Stimulated activated CD8-positive, alpha-beta memory T cell treated with anti-CD3 and anti-CD28 coated beads, Interleukin-7, amount 100 ng/mL, for 24 hours (primary cell): Measurements from ENCODE around the gene DNAI2.
"Not testable (repeated sequence)": the region's sequence is repeated elsewhere in the genome, so short reads cannot be mapped to it uniquely, and the experiment has no call there.

Source experiments
- DNase-seq: peaks from one replicate; pipeline ENCODE4 v3.0.0-alpha.2; 2020; ENCODE audit warnings: low read depth

DNAI2 gene

DNA sequence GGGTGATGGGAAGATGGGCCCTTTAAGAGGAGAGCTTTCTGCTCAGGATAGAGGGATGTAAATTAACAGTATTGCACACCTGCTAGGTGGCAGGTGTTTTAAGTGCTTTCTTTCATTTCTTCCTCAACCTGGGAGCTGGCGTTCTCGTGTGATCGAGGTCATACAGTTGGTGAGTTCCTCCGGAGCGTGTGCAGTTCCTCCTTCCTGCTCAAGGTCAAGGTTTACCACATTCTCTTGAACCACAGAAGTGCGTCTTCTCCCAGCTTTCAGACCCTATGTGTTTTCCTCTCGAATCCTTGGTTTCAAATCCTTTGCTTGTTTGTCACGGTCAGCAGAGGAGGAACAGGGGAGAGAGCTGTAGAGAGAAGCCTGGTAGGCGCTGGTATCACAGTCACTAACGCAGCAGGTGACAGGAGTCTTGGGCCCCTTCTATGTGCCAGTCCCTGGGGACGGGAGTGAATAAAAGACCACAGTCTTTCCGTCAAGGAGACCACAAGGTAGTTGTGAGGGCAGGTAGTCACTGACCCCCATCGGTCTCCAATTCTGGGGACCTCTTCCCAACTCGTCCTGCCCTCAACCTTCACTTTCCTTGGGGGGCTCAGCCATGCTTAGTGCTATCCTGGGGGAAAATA, 791 bp downstream of the DNAI2 start:
- DNase-seq = no peak

DNA sequence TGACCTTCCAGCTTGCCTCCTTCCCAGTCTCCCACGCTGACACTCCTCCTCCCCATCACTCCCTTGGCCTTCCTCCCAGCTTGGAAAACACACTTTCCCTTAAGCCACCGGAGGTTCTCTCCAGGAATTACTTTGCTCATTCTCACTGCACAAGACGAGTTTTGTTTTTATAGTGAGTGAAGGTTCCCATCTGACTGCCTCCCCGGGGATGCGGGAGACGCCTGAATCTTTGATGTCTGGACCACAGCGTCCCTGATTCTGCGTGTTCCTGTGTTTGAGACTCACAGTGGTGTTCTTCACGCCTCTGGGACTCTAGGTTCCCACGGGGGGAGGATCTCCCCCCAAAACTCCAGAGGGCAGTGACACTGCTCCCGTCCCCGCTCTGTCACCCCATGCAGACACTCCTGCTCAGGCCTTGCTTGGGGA, 2.0 kb downstream of the DNAI2 start:
- no peak for DNase-seq

DNA sequence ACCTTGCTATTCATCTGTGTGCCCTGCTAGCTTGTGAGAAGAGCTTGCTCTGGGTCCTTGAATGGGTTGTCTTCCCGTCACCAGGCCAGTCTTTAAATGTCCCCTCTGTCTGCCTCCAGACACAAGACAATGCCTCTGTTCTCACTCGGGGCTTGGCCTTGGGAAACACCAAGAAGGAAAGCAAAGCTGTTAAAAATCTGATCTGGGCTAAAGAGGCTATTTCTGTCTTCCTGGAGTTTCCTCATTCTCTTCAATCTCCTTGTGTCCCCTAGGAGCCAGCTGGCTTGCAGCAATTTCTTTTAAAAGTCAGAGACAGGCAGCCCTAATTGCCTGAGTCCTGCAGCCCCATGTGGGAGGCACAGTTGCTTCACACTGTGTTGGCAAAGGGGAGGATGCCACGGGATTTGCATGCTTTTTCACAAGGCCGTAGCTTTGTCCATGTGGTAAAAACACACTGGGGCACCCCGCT, 2.5 kb downstream of the DNAI2 start:
- no peak for DNase-seq

DNA sequence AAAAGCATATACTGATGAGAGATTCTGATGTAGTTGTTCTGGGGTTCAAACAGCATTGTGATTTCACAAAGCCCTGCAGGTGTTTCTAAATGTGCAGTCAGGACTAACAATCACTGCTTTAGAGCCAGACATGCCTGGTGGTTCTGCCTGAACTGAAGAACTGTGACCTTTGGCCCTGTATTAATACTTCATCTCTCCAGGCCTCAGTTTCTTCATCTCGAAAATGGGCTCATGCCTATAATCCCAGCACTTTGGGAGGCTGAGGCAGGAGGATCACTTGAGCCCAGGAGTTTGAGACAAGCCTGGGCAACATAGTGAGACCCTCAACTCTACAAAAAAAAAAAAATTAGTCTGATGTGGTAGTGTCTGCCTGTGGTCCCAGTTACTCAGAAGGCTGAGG, 3.9 kb downstream of the DNAI2 start:
- no peak for DNase-seq

DNA sequence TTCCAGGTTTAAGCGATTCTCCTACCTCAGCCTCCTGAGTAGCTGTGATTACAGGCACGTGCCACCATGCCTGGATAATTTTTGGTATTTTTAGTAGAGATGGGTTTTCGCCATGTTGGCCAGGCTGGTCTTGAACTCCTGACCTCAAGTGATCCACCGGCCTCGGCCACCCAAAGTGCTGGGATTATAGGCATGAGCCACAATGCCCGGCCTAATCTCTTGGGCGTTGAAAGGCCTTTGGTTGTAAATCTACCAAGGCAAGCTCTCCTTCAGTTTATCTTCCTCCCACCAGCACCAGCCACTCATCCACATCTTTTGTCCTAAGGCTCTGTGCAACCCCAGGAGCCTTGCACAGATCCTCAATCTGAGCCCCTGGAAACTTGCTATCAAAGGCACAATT, 5.6 kb downstream of the DNAI2 start:
- DNase-seq = not testable (repeated sequence)

DNA sequence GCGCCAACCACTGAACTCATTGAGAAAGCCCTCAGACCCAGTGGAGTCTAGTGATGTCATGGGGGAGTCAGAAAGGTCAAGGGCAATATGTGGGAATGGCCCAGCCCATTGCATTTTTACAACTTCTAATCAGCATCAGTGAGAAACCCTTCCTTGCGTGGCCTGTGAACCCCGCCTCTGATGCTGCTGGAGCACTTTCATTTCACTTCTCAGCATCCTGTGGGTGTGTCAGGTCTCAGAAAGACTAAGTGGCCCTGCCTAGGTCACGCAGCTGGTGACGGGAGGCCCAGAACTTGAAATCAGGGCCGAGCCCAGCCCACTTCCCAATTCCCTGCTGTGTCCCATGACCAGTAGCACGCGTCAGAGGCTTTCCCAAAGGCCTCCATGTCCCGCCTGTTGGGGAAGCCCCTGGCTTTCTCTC, 6.1 kb downstream of the DNAI2 start:
- peak; percentile 22 for DNase-seq

DNA sequence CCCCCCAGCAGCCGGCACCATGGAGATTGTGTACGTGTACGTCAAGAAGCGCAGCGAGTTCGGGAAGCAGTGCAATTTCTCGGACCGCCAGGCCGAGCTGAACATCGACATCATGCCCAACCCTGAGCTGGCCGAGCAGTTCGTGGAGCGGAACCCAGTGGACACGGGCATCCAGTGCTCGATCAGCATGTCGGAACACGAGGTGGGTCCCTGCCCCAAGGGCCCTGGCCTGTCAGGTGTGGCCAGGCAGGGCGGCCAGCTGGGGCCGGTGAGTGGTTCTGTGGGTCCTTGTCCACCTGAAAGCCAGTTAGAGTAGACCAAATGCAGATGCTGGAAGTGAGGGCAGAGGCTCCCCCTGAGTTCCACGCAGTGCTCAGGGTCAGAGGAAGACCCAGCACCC, 7.8 kb downstream of the DNAI2 start:
- DNase-seq = no peak

DNA sequence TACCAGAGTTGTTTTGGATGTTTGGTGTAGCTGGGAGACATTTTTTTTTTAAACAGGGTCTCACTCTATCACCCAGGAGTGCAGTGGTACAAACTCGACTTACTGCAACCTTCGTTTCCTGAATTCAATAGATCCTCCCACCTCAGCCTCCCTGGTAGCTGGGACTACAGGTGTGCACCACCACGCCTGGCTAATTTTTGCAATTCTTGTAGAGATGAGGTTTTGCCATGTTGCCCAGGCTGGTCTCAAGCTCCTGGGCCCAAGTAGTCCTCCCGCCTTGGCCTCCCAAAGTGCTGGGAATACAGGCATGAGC, 8.2 kb downstream of the DNAI2 start:
- not testable (repeated sequence) for DNase-seq

DNA sequence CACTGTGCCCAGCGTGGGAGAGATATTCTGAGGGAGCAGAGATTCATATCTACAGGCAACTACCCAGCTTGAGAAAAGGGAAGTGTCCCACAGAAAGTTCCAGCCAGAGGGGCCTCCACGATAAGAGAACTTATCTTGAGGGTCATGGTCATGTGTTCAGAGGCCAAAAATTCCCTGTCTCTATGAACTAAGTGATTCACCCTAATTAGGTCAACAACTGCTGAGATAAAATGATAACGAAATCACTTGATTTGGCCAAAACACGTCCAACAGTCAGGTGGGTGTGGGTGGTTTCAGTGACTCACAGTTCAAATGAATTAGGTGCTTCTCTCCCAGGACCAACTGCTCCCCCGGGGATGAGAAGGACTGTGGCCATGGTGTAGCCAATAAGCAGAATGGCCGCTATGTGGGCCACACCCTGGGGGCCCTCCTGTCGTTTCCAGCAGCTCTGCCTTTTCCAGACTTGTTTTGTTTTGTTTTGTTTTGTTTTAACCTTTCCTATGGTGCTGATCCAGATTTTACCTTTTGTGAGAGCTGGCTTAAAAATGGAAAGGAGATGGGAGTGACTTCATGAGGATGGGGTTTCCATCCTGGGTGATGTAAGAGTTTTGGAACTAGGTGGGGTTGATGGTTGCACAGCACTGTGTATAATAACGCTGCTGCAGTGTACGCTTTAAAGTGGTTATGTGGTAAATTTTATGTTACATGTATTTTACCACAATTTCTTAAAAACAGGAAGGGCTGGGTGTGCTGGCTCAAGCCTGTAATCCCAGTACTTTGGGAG, 8.7 kb downstream of the DNAI2 start:
- peak; percentile 23 for DNase-seq

DNA sequence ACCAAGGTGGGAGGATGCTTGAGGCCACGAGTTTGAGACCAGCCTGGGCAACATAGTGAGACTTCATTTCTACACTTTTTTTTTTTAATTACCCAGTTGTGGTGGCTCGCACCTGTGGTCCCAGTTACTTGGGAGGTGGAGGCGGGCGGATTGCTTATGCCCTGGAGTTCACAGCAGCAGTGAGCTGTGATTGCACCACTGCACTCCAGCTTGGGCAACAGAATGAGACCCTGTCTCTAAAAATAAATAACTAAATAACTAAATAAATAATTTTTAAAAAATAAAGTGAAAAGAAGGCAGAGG, 9.3 kb downstream of the DNAI2 start:
- no peak for DNase-seq

DNA sequence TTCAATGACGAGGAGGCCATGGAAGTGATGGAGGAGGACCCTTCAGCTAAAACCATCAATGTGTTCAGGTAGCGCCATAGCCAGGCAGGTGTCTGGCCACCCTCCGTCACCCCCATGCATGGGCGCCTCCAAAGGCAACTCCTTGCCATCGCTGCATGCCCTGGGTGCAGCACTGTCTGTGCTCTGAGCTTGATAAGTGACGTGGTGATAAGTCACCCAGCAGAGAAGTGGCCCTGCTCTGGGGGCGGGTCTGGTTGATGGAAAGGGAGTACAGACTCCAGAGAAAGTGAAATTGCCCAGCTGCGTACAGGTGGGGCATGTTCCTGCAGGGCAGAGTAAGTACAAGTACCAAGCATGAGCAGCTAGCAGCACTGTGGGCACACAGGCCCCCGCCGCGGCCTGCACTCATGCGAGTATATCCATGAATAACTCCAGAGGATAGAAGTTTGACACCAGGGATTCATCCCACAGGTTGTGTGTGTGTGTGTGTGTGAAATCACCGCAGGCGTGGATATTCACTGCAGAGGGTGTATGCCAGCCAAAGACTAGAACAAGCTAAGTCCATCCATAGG, 13.1 kb downstream of the DNAI2 start:
- DNase-seq = no peak

DNA sequence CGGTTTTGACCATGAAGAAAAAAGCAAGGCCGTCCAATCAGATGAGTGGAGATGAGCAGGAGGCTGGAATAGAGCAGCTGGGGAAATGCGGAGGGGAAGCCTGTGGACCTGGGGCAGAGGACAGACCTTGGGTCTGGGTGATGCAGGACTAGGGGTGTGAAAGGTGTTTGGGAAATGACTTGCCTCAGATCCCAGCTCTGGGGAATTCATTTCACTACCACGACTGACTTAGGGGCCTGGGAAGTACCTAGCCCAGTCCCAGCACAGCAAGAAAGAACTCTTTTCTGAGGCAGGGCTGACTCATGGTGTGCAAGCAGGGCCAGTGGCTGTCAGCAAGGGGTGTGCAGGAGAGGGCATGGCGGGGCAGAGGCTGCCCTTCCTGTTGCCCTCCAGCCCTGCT, 14.8 kb downstream of the DNAI2 start:
- DNase-seq = no peak

DNA sequence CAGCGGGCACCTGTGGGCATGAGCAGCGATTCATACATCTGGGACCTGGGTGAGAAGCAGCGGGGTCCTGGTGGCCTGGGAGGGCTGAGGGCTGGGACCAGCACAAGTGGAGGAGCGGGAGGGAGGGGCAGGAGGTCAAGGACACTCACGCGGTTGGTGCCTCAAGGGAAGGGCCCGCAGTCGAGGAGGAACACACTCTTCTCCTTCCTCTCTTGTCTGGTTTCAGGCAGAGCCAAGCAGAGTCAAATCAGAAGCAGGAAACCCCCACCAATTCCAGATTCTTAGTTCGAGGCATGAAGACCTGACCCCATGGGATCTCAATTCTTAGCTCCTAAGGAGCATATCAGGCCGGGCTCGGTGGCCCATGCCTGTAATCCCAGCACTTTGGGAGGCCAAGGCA, 15.7 kb downstream of the DNAI2 start:
- no peak for DNase-seq

DNA sequence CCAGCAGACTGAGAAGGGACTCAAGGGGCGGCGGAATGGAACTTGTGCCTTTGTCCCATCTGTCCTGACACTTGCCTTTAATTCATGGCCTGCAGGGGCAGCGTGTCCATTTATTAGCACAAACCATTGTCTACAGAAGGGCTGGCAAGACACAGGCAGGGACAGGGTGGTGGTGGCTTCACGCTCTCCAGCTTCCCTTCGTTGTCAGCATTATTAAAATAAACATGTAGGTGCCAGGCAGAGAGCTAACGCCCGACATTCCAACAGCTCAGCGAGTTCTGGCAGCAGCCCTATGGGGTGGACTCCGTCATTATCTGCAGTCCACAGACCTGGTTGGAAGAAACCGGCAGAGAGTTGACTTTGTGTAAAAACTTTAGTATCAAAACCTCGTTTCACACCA, 16.3 kb downstream of the DNAI2 start:
- no peak for DNase-seq

DNA sequence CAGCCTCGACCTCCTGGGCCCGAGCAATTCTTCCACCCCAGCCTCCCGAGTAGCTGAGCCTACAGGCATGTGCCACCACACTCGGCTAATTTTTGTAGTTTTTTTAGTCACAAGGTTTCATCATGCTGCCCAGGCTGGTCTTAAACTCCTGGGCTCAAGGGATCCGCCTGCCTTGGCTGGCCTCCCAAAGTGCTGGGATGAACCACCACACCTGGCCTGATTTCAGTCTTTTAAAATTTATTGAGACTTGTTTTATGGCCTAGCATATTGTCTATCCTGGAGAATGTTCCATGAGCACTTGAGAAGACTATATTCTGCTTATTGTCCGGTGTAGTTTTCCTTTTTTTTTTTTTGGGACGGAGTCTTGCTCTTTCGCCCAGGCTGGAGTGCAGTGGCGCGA, 18.5 kb downstream of the DNAI2 start:
- DNase-seq = no peak

DNA sequence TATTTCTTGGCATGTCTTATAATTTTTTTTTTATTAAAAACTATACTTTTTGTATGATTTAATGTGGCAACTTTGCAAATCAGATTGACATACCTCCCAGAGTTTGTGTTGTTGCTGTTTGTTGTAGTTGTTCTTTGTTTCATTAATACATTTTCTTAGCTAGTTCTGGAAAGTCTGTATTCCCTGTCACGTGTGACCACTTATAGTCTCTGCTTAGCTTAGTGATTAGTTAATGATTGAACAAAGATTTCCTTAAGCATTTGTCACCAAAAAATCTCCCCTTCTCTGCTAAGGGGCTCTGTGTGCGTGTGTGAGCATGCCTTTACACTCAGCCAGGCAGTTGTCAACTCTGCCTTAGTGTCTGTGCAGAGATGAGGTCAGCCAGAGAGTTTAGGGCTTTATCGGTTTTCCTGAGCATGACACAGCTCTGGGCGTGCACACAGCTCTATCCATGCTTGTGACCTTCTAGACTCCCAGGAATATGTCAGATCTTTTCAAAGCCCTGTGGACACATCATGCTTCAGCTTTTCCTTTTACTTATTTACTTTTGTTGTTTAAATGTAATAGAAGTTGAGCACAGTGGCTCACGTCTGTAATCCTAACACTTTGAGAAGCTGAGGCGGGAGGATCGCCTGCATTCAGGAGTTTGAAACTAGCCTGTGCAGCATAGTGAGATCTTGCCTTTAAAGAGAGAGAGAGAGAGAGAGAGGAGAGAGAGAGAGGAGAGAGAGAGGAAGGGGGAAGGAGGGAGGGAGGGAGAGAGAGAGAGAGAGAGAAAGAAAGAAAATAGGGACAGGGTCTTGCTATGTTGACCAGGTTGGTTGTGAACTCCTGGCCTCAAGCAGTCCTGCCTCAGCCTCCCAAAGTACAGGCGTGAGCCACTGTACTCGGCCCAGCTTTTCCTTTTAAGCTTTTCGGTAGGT, 21.9 kb downstream of the DNAI2 start:
- no peak for DNase-seq

DNA sequence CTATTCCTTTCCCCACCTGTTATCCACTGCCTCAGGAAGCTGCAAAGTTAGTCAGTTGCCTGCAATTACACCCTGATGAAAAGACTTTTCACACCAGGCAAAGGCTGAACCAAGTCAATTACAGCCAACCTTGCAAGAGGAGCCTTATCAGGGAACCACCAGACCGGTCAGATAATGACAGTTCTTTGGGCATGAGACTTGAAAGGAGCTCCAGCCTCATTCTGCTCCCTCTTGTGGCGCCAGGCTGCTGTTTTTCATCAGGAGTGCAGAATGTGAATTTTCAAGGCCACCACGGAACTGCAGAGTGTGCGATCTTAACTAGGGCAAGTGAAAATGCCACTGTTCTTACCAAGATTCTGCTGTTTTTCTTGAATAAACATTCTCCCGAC, 22.5 kb downstream of the DNAI2 start:
- no peak for DNase-seq

DNA sequence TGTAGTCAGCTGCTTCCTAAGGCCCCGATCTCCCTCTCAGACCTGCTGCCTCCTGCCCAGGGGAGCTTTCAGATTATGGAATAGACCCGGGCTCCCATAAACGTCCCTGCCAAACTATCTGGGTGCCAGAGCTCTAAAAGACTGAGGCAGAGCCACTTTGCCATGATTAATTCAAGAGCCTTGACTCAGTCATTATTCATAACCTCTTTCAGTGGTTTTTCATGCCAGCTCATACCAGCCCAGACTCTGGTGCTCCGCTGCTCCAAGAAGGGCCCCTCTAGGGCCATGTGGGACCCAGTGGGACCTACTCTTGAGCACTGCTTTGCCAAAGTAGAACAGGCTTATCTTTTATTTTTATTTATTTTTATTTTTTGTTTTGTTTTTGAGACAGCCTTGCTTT, 23.9 kb downstream of the DNAI2 start:
- no peak for DNase-seq

DNA sequence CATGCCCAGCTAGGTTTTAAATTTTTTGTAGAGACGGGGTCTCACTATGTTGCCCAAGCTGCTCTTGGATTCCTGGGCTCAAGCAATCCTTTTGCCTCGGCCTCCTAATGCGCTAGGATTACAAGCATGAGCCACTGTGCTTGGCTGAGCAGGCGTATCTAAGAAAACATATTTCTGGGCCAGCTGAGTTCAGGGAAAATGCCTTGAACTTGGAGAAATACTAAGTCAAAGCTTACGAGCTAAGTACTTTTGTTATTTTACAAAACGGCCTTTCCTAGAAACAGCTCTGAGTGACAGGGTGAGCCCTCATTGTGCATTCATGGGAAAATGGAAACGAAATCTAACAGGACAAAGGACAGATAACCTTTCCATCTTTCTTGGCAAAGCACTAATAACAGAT, 24.7 kb downstream of the DNAI2 start:
- DNase-seq = no peak

DNA sequence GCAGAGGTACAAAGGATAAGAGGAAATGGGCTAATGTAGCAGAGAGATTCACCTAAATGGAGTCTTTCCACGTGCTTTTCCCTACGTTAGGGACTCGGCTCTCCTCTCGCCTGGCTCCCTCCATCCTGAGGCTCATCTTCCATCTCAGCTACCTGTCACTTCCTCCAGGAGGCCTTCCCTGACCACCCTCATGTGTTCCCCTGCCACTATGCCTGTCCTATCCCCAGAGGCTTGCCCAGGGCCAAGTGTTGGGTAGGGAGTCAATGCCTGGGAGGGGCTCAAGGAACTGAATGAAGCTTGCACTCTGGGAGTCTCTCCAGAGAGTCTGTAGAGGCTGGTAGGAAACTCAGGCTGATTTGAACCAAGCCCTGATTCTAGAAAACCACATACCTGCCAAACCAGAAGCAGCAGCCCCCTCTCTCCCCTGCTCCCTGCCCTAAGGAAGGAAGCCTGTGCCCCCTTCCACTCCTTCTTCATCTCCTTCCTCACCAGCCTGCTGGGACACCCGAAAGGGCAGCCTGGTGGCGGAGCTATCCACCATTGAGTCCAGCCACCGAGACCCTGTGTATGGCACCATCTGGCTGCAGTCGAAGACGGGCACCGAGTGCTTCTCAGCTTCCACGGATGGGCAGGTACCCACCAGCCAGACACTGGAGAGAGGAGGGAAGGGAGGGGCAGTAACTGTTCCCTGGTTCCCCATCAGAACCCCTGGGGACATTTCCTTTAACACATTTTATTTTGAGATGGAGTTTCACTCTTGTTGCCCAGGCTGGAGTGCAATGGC, 25.4 kb downstream of the DNAI2 start:
- DNase-seq = no peak

DNA sequence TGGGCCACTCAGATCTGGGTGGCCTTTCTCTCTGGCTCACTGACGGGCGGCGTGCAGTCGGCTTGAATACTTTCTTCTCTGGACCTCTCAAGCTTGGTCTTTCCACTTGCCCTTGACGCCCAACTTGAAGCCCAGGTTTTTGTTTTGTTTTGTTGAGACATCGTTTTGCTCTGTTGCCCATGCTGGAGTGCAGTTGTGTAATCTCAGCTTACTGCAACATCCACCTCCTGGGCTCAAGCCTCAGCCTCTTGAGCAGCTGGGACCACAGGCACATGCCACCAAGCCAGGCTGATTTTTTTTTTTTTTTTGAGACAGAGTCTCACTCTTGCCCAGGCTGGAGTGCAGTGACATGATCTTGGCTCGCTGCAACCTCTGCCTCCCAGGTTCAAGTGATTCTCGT, 29.3 kb downstream of the DNAI2 start:
- no peak for DNase-seq

DNA sequence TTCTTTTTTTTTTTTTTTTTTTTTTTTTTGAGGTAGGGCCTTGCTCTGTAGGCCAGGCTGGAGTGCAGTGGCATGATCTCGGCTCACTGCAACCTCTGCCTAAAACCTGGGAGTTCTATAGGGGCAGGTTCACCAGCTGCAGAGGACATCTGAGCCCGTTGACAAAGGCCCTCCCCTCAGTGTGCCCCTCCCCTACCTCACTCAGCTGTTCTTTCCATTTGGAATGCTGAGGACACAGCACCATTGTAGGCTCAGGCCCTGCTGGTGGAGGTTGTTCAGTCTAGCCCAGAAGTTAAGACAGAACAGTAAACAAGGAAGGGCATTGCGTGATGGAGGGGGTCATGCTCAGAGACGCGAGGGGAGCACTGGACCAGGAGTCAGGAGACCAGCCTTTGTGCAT, 30.1 kb downstream of the DNAI2 start:
- no peak for DNase-seq
